GM12873 (cell line): ENCODE data around the gene FER.

Source experiments
- CTCF ChIP-seq: IDR thresholded peaks from 2 replicates; pipeline ENCODE4 v1.5.1; 2012; ENCODE audit warnings: low read depth, mild to moderate bottlenecking, moderate library complexity, low read length, control low read depth; ENCODE audit not compliant: insufficient read depth; ENCODE audit errors: missing control alignments

Gene FER

GRCh38 chr5:109246395-109246794 lies 498.7 kb downstream of the FER start:
- no peak for TF ChIP-seq CTCF
